Measurements from ENCODE around the gene FMN2.

FMN2 gene

GRCh38 chr1:240193679-240194078 is 102.0 kb downstream of the FMN2 start:
- TF ChIP-seq CTCF (conservative IDR thresholded peaks at IDR 0.05), result no peak
- TF ChIP-seq ZFX (IDR thresholded peaks at IDR 0.05), result no peak

GRCh38 chr1:240194120-240194519 is 102.4 kb downstream of the FMN2 start:
- no peak overlapping the region for H3K27ac ChIP-seq
- TF ChIP-seq CTCF (conservative IDR thresholded peaks at IDR 0.05) (no peak), ZFX (IDR thresholded peaks at IDR 0.05) (no peak)

More at GRCh38 chr1:240193679-240194078, 102.0 kb downstream of the FMN2 start:
- no peak overlapping the region for H3K27ac ChIP-seq

GRCh38 chr1:240198376-240198775 is 106.7 kb downstream of the FMN2 start:
- TF ChIP-seq ZFX (IDR thresholded peaks at IDR 0.05) (no peak), CTCF (conservative IDR thresholded peaks at IDR 0.05) (no peak)
- no peak overlapping the region for H3K27ac ChIP-seq

GRCh38 chr1:240199758-240200645 is 108.3 kb downstream of the FMN2 start:
- TF ChIP-seq CTCF (conservative IDR thresholded peaks at IDR 0.05) (no peak), ZFX (IDR thresholded peaks at IDR 0.05) (no peak)

GRCh38 chr1:240201931-240202330 is 110.2 kb downstream of the FMN2 start:
- no peak for TF ChIP-seq ZFX (IDR thresholded peaks at IDR 0.05)
- no peak for TF ChIP-seq CTCF (conservative IDR thresholded peaks at IDR 0.05)
- H3K27ac ChIP-seq, result no peak overlapping the region

More at GRCh38 chr1:240199758-240200645, 108.3 kb downstream of the FMN2 start:
- no peak overlapping the region for H3K27ac ChIP-seq

- TF ChIP-seq ZFX (IDR thresholded peaks at IDR 0.05), result no peak
- no peak for TF ChIP-seq CTCF (conservative IDR thresholded peaks at IDR 0.05)
- no peak overlapping the region for H3K27ac ChIP-seq
Observed at GRCh38 chr1:240207073-240207709, 115.5 kb downstream of the FMN2 start.

- TF ChIP-seq ZFX (IDR thresholded peaks at IDR 0.05), result no peak
- TF ChIP-seq CTCF (conservative IDR thresholded peaks at IDR 0.05), result no peak
- no peak overlapping the region for H3K27ac ChIP-seq
Observed at GRCh38 chr1:240210026-240210425, 118.3 kb downstream of the FMN2 start.
